Lung microvascular endothelial cell (primary cell): Measurements from ENCODE around the gene BTG4. TPM values are rescaled to one million over a fixed set of nuclear protein-coding genes. Genes with fewer than 3 reads are reported as not detected.

Source experiments
- DNase-seq, 2 donors: peaks; one replicate each; pipeline versions ENCODE4 v3.0.0 to v3.0.0-alpha.2; 2010; ENCODE audit warnings: low read depth in 2 of 2
- total RNA-seq: library from RNA; depleted of rRNA; stranded (reverse); fragments of >200 nt; gene quantifications from 2 replicates; pipeline ENCODE4 v1.2.1, GENCODE V29; 2014

Gene BTG4
- total RNA-seq: not detected in 2 replicates

GRCh38 chr11:111512296-111513239 is at the start of gene BTG4:
Gene BTG4 (minus strand): TSS chr11:111512386. CDS start chr11:111498776, 13,610 bp downstream.
- DNase-seq: peak in 1 of 2 donors; percentile 10

GRCh38 chr11:111561791-111562325 is 49.7 kb upstream of the BTG4 start:
- DNase-seq: peak in 1 of 2 donors; percentile 33

GRCh38 chr11:111561306-111561705 is 49.1 kb upstream of the BTG4 start:
- no peak for DNase-seq

GRCh38 chr11:111560800-111561199 is 48.6 kb upstream of the BTG4 start:
- peak in 1 of 2 donors; percentile 65 for DNase-seq

GRCh38 chr11:111559800-111560464 is 47.7 kb upstream of the BTG4 start:
- peak; percentile 29 to 38 for DNase-seq

- no peak for DNase-seq
These were observed 45.4 kb upstream of the BTG4 start for GRCh38 chr11:111557425-111558111.

- no peak for DNase-seq
These were observed 43.1 kb upstream of the BTG4 start for GRCh38 chr11:111555255-111555654.

- DNase-seq: no peak
These were observed 42.3 kb upstream of the BTG4 start for GRCh38 chr11:111554532-111554931.

GRCh38 chr11:111550258-111550657 is 38.1 kb upstream of the BTG4 start:
- no peak for DNase-seq

GRCh38 chr11:111549869-111550203 is 37.6 kb upstream of the BTG4 start:
- DNase-seq: no peak

- no peak for DNase-seq
These were observed 37.1 kb upstream of the BTG4 start for GRCh38 chr11:111549196-111549868.

- no peak for DNase-seq
These were observed 36.3 kb upstream of the BTG4 start for GRCh38 chr11:111548525-111548924.

GRCh38 chr11:111542606-111543275 is 30.6 kb upstream of the BTG4 start:
- DNase-seq: peak in 1 of 2 donors; percentile 78

- DNase-seq: peak; percentile 50 to 89
These were observed 29.3 kb upstream of the BTG4 start for GRCh38 chr11:111541254-111542061.

GRCh38 chr11:111540937-111541253 is 28.7 kb upstream of the BTG4 start:
- DNase-seq: peak; percentile 9 to 45

- peak; percentile 8 to 85 for DNase-seq
These were observed 28.1 kb upstream of the BTG4 start, which contains the start of gene LAYN for GRCh38 chr11:111540114-111540936. Gene LAYN (plus strand): TSS chr11:111540720. CDS start chr11:111540844, 124 bp downstream.

- DNase-seq: peak in 1 of 2 donors; percentile 22
These were observed 27.4 kb upstream of the BTG4 start for GRCh38 chr11:111539426-111540113.

GRCh38 chr11:111538407-111539114 is 26.4 kb upstream of the BTG4 start:
- no peak for DNase-seq
